Body of pancreas (tissue), 4 donors: Measurements from ENCODE around the gene ITGBL1.

Experiments used
- CTCF ChIP-seq, 7 experiments: fragments of 450-650 bp in 4 of 7; fragments of 200-600 bp in 3 of 7; sonication (generic) in 3 of 7; IDR thresholded peaks; one replicate each; pipeline ENCODE4 v1.5.1; 2016 to 2019; ENCODE audit warnings: antibody characterized with exemption in 7 of 7
- POLR2A ChIP-seq, 3 donors: fragments of 450-650 bp; IDR thresholded peaks; one replicate each; pipeline ENCODE4 v1.6.1; 2016; ENCODE audit warnings: antibody characterized with exemption in 3 of 3, mild to moderate bottlenecking in 2 of 3

DNA sequence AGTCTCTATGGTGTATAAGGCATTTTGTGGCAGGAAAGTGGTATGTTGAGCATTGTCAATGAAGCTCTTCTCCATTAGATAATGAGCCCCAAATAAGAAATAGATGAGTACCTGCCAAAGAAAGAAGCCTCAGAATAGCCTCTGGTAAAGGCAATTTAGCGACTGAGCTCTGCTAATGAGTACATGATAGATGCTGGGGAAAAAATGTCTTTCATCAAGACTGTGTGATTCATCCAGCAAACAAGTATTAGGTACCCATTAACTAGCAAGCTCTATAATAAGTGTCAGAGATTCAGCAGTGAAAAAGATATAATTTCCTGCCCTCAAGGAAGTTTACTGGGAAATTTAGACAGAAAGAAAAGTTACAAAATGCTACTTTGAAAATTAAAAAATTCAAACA, 294.6 kb downstream of the ITGBL1 start:
- TF ChIP-seq POLR2A (IDR thresholded peaks at IDR 0.05) (no peak), CTCF (IDR thresholded peaks at IDR 0.05) (no peak)
